Choroid plexus epithelial cell (primary cell): ENCODE data around the gene CD33.

ENCODE experiments used
- DNase-seq: peaks from one replicate; pipeline ENCODE4 v3.0.0-alpha.2; 2010; ENCODE audit warnings: low read depth
- H3K4me3 ChIP-seq: 2 replicates; pipeline ENCODE4 v1.5.1; 2011; ENCODE audit warnings: low read depth, mild to moderate bottlenecking, control low read depth, low read length, moderate library complexity
- TF ChIP-seq, protein P1 (sequence below): conservative IDR thresholded peaks from 2 replicates; pipeline ENCODE4 v1.5.1; 2011; ENCODE audit warnings: low read depth, mild to moderate bottlenecking, control low read depth, inconsistent platforms, low read length, moderate library complexity

The CD33 gene

DNA sequence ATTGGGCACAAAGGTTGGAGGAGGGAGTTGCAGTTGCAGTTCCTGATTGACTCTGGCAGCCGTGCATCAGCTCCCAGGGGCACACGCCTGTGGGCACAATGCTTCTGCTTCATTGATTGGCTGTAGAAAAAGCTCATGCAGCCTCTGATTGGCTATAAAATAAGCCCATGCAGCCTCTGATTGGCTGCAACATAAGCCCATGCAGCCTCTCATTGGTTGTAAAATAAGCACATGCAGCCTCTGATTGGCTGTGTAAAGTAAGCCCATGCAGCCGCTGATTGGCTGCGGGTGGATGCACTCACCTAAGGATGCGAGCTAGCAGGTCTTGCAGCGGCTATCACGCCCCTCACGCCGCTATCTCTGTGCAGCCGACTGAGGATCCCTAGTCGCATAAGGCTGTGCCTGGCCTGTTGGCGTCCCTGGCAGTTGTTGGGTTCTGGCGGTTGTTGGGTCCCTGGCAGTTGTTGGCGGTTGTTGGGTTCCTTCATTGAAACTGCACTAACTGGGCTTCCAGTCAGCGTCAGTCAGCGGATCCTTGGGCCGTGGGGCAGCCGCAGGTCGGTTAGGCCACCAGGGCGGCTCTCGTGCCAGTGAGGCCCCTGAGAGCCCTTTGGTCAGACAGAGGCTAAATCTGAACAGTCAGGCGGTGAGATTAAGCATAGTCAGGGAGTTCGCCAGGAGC lies 26.0 kb downstream of the CD33 start, which contains the start of gene SIGLECL1:
Gene SIGLECL1 (plus strand): TSS at position 295 of the 682 bp plus-strand sequence. CDS start 12,993 bp downstream, outside the sequence.
- no peak for DNase-seq
- no peak within 1 kb of the TSS for H3K4me3 ChIP-seq
- TF ChIP-seq, protein P1, sequence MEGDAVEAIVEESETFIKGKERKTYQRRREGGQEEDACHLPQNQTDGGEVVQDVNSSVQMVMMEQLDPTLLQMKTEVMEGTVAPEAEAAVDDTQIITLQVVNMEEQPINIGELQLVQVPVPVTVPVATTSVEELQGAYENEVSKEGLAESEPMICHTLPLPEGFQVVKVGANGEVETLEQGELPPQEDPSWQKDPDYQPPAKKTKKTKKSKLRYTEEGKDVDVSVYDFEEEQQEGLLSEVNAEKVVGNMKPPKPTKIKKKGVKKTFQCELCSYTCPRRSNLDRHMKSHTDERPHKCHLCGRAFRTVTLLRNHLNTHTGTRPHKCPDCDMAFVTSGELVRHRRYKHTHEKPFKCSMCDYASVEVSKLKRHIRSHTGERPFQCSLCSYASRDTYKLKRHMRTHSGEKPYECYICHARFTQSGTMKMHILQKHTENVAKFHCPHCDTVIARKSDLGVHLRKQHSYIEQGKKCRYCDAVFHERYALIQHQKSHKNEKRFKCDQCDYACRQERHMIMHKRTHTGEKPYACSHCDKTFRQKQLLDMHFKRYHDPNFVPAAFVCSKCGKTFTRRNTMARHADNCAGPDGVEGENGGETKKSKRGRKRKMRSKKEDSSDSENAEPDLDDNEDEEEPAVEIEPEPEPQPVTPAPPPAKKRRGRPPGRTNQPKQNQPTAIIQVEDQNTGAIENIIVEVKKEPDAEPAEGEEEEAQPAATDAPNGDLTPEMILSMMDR: no peak

DNA sequence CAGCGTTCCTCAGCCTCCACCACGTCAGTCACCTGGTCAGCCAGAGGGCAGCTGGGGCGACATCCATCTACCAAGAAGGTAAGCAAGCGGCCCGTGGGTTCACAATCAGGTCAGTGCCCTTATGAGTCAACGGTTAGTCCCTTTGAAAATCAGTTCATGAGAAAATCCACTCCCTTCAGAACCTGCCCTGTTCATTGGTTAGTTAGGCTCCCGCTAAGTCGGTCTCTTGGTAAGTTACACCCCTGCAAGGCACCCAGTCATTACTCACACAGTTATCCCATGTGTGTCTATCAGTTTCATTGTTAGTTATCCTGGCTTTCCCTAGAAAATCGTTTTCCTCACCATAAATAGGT lies 26.6 kb downstream of the CD33 start:
- TF ChIP-seq, protein P1: no peak
- H3K4me3 ChIP-seq: no peak overlapping the region
- no peak for DNase-seq

DNA sequence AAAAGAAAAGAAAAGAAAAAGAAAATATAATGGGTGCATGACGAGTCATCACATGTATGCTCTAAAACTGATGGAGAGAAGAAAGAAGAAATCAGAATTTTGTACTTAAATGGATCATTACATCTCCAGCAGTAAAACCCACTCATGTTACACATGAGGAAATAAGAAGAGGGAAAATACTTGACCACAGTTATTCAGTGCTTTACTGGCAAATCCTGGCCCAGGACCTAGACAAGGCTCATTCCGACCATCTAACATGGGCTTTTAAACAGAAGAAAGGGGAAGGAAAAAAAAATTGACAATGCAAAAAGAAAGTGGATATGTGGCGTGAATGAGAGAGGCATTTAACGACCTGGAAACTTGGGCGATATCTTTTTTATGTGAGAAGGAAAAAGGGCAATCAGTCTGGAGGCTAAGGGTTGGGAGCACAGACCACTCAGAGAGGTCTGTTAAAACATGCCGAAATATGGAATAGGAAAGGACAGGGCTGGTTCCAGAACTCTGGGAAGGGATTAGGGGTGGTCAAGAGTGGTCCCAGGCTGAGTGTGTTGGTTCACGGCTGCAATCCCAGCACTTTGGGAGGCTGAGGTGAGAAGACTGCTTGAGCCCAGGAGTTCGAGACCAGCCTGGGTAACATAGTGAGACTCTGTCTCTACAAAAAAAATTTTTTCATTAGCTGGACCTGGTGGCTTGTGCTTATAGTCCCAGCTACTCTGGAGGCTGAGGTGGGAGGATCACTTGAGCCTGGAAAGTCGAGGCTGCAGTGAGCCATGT lies 27.6 kb downstream of the CD33 start:
- TF ChIP-seq, protein P1: no peak
- DNase-seq: no peak

DNA sequence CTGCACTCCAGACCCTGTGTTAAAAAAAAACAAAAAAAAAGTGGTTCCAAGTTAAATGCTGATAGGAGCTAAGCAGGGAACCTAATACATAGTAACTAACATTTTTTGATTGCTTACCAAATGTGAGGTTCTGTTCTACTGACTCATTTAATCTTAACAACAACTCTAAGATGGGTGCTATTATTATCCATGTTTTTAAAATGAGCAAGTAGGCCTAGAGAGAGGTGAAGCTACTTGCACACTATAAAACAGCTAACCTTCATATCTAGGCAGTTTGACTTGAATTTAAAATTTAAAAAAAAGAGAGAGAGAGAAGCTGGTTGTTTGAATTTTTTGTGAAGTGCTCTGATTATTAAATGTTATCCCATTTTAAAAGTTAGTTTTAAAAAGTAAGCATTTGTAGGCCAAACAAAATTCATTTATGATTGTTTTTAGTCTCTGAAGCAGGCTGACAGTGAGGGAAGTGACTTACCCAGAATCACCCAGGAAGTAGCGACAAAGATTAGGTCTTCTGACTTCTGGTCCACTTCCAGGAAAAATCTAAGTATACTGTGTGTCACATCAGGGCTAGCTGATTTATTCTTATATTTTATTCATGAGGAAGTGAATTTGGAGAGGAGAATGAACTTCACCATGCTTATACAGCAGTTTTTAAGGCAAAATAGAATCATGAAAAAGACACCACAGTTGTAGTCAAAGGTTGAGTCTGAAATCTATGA lies 28.4 kb downstream of the CD33 start:
- DNase-seq: no peak

More for the DNA sequence above, 27.6 kb downstream of the CD33 start:
- no peak overlapping the region for H3K4me3 ChIP-seq

DNA sequence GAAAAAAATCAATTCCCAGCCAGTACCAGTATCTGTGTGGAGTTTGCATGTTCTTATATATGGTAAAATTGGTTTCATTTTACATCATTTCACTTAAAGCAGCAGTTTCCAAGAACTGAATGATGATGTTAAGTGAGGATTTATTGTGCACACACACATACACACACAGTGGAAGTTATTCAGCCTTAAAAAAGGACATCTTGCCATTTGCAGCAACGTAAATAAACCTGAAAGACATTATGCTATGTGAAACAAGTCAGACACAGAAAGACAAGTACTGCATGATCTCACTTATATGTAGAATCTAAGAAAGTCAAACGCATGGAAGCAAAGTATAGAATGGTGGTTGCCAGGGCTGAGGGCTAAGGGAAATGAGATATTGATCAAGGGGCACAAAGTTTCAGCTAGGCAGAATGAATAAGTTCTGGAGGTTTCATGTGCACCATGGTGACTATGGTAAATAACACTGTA lies 31.3 kb downstream of the CD33 start:
- TF ChIP-seq, protein P1: no peak
- no peak overlapping the region for H3K4me3 ChIP-seq
- no peak for DNase-seq

More for the DNA sequence above, 28.4 kb downstream of the CD33 start:
- TF ChIP-seq, protein P1: no peak
- H3K4me3 ChIP-seq: no peak overlapping the region

DNA sequence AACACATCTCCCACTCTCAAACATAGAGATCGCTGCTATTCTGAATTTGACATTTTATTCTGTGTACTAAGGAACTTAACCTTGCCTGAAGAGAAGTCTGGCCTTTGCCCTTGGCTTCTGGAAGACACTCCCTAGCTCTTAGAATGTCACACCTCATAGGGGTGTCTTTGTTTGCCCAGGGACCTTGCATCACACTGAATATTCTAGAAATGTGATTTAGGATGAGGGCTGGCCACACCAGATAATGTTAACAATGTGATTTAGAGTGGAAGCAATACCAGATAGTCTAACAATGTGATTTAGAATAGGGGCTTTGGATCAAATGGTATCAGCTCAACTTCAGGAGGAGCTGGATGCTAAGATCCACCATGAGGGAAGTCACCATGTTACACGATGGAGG lies 32.6 kb downstream of the CD33 start:
- TF ChIP-seq, protein P1: no peak
- H3K4me3 ChIP-seq: no peak overlapping the region

More for the DNA sequence above, 32.6 kb downstream of the CD33 start:
- no peak for DNase-seq
